HG03025 (cell line): ENCODE data around the gene SF3A1.
A peak's percentile ranks its signal among the peaks of the same experiment; 100 is the strongest.
"Not testable (repeated sequence)": the region's sequence is repeated elsewhere in the genome, so short reads cannot be mapped to it uniquely, and the experiment has no call there.

Experiments
- ATAC-seq: cut with Tn5 transposase; IDR thresholded peaks from one replicate; pipeline ENCODE4 v1.9.1; 2021; ENCODE audit warnings: mild to moderate bottlenecking, moderate library complexity; ENCODE audit not compliant: unreplicated experiment, low FRiP score

Gene SF3A1, protein sequence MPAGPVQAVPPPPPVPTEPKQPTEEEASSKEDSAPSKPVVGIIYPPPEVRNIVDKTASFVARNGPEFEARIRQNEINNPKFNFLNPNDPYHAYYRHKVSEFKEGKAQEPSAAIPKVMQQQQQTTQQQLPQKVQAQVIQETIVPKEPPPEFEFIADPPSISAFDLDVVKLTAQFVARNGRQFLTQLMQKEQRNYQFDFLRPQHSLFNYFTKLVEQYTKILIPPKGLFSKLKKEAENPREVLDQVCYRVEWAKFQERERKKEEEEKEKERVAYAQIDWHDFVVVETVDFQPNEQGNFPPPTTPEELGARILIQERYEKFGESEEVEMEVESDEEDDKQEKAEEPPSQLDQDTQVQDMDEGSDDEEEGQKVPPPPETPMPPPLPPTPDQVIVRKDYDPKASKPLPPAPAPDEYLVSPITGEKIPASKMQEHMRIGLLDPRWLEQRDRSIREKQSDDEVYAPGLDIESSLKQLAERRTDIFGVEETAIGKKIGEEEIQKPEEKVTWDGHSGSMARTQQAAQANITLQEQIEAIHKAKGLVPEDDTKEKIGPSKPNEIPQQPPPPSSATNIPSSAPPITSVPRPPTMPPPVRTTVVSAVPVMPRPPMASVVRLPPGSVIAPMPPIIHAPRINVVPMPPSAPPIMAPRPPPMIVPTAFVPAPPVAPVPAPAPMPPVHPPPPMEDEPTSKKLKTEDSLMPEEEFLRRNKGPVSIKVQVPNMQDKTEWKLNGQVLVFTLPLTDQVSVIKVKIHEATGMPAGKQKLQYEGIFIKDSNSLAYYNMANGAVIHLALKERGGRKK

GRCh38 chr22:30356449-30357235 lies at the start of gene SF3A1, which contains the start of gene CCDC157:
Gene SF3A1 (minus strand): TSS chr22:30356894. CDS start chr22:30356792, 102 bp downstream.
Gene CCDC157 (plus strand): TSS chr22:30357007. CDS start chr22:30366001, 8,994 bp downstream.
- peak; percentile 86 for ATAC-seq

DNA sequence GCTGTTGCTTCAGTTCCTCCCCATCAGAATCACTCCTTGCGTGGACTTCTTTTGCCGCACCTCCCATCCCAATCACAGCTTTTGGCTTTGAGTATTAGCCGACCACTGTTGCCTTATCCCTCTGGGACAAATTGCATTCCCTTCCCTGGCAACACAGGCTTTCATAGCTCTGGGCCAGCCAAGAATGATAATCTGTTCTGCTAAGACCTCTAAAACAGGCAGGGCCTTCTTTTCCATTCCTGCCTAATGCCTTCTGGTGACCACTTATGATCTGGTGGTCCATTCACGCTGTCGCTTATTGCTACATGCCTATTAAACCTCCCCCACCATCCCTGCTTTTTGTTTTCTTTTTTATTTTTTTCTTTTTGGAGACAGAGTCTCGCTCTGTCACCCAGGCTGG lies 49.7 kb upstream of the SF3A1 start:
- no peak for ATAC-seq

- ATAC-seq: no peak
These were observed 49.0 kb upstream of the SF3A1 start for GRCh38 chr22:30405731-30406130.

DNA sequence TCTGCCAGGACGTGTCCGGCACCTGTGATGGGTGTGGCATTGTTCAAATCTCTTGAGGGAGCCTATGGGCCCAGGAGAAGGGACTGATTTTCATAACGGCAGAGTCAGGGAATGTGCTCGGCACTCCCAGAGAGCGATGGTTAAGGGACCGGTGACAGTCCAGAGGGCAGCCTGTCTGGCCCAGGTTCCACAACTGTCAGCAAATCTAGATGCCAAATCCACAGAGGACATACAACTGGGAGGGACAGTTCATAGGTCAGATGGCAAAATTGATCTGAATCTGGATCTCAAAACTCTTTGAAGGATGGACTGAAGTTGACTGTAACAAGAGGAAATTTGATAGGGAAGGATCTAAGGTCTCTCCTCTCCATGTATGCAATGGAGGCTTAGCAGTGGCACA lies 47.6 kb upstream of the SF3A1 start:
- no peak for ATAC-seq

- ATAC-seq: not testable (repeated sequence)
These were observed 46.0 kb upstream of the SF3A1 start for GRCh38 chr22:30402766-30403104.

GRCh38 chr22:30402028-30402765 lies 45.5 kb upstream of the SF3A1 start:
- ATAC-seq: no peak

- ATAC-seq: not testable (repeated sequence)
These were observed 44.3 kb upstream of the SF3A1 start for GRCh38 chr22:30401024-30401423.

DNA sequence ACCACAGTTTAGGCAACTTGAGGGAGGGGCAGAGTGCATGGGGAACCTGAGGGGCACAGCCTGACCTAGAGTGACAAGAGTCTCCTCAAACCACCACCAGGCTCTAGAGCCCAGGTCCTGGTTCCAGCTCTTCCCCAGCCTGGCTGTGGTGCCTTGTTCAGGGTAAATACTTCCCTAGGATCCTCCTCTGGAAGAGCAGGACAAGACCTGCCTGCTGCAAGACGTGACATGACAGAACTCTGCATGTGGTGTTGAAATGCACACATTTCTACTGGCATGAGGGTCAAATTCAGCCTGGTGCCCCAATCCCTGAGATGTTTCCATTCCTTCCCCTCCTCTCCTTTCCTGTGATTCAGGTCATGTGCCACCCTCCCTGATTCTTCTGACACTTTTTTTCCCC lies 43.5 kb upstream of the SF3A1 start:
- ATAC-seq: no peak

DNA sequence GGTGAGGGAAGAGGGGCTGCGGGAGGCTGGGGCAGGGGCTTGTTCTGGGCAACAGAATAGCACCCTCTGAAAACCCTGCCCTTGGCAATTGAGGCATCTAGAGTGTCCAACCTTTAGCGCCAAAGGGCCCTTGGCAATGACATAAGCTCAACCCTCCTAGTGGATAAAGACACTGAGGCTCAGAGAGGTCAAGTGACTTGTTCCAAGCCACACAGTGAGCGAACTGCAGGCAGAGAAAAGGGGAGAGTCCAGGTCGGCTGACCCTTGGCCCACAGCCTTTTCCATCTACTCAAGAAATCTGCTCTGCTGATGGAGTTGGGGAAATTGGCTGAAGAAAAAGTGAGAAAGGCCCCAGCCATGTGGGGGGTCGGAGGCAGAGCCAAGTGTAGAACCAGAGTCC lies 43.0 kb upstream of the SF3A1 start:
- ATAC-seq: no peak

GRCh38 chr22:30398685-30399680 lies 42.3 kb upstream of the SF3A1 start:
- no peak for ATAC-seq

DNA sequence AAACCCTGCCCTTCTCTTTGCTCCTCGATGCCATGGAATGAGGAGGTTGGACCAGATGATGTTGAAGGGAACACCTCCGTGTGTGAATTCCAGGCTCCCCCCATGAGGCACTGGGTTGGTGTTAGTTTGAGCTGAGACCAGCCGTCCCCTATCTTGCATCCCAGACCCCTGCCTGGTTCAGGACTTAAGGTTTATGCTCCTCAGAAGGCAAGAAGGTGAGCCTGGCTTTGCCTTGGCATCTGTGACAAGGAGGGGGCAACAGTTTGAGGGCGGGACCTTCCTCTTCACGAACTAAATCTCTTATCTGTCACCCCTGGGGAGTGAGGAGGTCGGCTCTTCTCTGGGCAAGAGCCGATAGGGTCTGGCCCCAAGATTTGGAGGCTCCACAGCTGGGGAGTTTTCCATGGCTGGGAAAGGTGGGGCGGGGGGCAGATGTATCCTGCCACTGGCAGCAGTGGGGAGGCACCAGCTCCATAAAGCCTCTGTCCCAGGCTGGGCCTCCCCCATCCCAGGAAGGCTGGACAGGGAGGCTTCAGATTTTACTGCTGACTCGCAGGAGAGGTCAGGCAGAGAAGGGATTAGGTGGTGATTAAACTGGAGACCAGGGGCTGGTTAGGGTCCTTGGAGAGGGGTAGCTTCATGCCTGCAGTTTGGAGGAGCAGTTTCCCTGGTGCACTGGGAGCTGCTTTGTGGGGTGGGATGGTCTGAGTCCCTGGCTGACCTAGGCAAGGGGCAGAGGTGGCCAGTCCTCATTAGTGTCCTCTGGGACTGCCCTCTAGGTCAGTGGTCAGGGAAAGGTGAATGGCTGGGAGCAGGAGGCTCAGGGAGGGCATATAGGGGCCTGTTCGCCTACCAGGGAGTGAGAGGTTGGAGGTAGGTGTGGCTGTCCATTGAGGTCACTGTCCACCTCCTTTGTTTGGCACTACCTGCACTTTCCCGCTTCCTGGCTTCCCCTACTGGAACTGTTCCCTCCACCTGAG lies 41.3 kb upstream of the SF3A1 start:
- no peak for ATAC-seq

DNA sequence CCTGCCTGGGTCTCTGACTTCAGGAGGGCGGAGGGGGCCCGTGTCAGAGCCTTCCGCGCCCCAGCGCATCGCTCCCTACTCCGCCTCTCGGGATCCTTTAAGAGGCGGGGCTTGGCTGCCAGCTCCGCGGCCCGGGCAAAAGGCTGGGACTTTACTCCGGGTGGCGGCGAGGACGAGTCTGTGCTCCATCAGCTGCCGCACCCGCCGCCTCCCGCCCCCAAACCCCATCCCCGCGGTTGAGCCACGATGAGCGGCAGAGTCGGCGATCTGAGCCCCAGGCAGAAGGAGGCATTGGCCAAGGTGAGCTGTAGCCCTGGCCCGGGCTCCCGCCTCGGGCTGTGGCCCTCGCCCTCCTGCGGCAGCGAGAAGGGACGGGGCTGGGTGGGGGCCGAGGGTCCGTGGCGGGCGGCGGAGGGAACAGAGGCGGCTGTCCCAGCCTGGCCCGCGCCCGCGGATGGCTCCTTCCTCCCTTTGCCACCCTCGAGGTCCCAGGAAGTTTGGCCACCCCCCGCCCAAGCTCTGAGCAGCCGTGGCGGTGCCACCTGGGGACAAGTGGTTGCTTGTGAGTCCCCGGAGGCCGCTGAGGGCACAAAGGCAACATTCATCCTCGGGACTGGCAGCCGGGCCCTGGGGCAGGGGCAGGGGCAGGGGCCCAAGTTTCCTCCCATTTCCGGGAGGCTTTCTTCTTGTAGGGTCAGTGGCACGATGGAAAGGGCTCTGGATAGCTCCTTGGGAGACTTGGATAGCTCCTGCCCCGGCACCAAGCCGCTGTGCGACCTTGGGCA lies 40.4 kb upstream of the SF3A1 start, which contains the start of gene SEC14L2:
SEC14L2 (plus strand) TSS at position 148 of the 785 bp plus-strand sequence; CDS start at position 247, 99 bp downstream.
- no peak for ATAC-seq

- ATAC-seq: no peak
These were observed 37.2 kb upstream of the SF3A1 start for GRCh38 chr22:30393885-30394284.

DNA sequence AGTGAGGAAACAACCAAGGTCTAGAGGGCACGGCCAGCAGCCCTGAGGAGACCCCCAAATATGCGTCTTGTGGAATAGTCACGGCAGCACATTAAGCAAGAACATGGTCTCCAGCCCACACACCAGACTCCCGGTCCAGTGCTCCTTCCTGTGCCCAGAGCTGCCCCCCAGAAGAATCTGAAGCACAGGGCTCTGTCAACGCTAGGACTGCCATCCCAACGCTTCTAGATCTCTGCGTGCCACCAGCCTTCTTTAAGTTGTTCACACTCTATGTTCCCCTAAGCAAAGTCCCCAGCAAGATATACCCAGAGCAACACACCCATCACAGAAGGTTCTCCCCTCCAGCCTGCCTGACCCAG lies 36.6 kb upstream of the SF3A1 start:
- no peak for ATAC-seq

DNA sequence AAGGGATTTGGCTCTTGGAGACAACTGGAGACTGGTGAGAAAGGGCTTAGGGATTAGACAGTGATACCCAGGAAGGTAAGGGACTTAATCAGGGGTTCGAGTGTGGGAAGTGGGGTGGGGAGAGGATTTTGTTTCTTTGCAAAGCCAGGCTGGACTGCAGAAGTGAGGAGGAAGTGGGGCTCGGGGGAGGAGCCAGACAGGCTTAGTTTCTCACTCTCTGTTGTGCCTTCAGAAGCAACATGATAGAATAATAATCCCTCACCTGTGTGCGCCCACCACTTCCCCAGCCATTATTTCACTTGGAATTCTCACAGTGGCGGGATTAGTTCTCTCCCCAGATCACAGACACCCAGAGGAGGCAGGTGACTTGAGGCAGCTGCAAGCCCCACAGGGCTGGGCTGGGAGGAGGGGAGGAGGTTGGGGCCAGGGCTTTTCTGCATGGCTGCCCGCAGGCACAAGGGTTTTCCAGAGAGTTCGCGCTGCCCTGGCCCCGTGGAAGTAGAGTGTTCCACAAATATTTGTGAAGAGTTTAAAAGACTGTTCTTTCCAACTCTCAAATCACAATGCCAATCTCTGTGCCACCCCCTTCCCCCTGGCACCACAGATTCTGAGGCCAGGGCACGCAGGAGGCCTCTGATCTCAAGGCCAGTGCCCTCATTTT lies 36.1 kb upstream of the SF3A1 start:
- no peak for ATAC-seq

- no peak for ATAC-seq
These were observed 34.4 kb upstream of the SF3A1 start for GRCh38 chr22:30390974-30391691.
